Stimulated activated CD4-positive, alpha-beta T cell treated with anti-CD3 and anti-CD28 coated beads, TNF-alpha, amount 100 ng/mL, for 4 hours (primary cell): Measurements from ENCODE around the gene PLD4.
"Not testable (repeated sequence)": the region's sequence is repeated elsewhere in the genome, so short reads cannot be mapped to it uniquely, and the experiment has no call there.

ENCODE experiments used
- DNase-seq, 3 experiments: peaks; one replicate each; pipeline ENCODE4 v3.0.0-alpha.2; 2020; ENCODE audit warnings: low read depth in 3 of 3

Gene PLD4

DNA sequence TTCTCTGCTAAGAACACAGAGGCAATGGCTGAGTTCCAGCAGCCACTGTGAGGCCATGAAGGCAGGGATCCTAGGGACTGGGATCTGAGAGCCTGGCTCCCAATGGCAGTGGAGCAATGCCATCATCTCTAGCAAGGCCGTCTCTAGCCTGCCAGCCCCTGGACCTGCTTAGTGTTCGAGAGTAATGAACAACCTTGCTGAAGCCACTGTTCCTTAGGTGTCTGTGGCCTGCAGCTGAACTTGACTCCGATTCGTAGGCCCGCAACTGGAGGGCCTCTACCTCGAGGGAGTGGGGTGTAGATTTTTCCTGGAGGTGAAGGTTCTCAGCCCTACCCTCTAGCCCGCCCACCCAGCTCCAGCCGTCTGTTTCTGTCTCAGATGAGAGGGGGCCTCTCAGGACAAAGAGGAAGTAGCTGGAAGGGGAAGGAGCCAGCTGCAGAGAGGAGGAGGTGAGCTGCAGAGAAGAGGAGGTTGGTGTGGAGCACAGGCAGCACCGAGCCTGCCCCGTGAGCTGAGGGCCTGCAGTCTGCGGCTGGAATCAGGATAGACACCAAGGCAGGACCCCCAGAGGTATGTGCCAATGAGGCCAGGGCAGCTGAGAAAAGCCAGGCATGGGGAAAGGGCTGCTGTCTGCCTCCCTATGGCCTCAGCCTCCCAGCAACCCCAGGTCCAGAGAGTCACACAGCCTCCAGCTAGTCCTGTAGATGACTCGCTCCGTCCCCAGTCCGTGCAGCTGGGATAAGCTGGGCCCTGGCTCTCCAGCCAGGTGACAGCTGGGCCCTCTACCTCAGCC lies at the start of gene PLD4:
Gene PLD4, plus strand, starts transcription at position 459 of the 793 bp plus-strand sequence. CDS start 2,262 bp downstream, outside the sequence.
- DNase-seq = no peak

DNA sequence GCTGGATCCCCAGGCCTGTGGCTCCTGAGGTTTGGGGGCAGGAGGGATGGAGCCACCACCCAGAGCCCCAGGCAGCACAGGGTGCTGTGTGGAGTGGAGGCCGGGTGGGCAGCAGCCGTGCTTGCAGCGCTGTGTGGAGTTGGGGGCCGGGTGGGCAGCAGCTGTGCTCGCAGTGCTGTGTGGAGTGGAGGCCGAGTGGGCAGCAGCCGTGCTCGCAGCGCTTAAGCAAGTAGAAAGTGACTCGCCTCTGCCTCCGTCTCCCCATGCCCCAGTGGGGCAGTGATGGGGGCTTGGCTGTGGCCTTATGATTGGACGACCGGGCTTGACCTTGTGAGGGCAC lies 49.3 kb upstream of the PLD4 start:
- DNase-seq = no peak

DNA sequence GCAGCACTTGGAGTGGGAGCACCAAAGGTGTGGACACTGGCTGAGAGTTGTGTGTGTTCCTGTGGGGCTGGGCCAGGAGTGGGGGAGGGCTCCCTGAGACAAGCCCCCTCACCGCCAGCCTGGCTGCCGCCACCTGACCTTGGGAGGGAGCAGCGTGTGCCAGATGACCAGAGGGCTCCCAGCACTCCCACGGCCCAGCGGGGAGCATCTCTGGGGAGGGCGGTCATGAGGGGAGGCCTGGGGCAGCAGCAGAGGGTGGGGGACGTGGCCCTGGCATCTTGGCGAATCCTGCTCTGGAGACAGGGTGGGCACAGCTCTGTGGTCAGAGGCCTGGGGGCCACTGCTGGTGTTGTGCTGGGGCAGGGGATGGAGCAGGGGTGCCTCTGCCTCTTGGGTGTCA lies 48.9 kb upstream of the PLD4 start:
- no peak for DNase-seq

DNA sequence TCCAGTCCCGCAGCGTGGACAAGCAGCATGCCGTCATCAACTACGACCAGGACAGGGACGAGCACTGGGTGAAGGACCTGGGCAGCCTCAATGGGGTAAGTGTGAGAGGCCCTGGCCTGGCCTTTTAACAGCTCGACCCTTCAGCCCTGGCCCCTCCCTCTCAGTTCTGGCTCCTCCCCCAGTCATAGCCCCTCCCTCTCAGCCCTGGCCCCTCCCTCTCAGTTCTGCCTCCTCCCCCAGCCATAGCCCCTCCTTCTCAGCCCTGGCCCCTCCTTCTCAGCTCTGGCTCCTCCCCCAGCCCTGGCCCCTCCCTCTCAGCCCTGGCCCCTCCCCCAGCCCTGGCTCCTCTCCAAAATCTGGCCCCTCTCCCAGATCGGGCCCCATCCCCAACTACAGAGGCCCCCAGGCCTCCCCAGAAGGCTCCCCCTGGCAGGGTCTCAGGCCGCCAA lies 48.4 kb upstream of the PLD4 start:
- DNase-seq = no peak

- no peak for DNase-seq
Observed at GRCh38 chr14:104877066-104877805, 47.4 kb upstream of the PLD4 start.

DNA sequence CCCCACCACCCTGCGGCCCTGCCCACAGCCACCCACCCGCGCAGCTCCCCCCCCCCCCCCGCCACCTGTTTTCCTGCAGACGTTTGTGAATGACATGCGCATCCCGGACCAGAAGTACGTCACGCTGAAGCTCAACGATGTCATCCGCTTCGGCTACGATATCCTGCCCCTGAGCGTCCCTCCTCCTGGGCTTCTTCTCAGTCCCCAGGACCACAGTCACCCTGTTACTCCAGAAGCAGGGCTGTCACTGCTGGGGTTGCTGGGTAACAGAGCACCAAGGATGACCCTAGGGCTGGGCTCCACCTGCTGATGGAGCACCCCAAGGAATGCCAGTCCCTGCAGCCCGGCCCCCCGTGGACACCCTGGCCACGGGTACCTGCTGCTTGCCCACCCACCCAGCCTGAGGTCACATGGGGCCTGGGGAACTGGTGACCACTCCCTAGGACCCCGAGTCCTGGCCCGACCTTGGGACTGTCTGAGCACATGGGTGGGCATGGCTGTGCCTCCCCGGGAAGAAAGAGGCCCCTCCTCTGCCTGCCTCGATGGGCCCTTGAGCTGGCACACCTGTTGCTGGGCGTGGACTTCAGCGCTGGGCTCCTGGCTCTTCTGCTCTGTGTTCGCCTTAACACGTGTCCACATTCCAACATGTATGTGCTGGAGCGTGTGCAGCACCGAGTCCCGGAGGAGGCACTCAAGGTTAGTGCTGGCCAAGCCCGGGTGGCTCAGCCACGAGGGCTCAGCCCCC lies 46.7 kb upstream of the PLD4 start:
- DNase-seq = no peak

DNA sequence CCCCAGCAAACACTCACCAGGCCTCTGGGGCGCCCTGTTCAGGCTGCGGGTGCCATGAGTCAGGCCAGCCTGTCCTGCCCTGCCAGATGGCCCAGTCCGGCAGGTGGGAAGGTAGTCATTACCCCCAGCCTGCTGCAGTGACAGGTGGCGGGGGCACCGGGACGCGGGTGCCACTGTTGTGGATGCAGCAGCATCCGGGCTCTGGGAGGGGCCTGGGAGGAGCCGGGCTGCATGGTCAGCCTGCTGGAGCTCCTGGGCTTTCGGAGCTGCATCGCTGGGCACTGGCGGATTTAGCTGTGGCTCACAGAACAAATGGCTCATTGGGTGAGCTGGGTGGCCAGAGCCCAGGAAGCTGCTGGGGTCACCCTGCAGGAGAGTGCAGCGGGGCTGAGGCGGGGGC lies 46.1 kb upstream of the PLD4 start:
- no peak for DNase-seq

DNA sequence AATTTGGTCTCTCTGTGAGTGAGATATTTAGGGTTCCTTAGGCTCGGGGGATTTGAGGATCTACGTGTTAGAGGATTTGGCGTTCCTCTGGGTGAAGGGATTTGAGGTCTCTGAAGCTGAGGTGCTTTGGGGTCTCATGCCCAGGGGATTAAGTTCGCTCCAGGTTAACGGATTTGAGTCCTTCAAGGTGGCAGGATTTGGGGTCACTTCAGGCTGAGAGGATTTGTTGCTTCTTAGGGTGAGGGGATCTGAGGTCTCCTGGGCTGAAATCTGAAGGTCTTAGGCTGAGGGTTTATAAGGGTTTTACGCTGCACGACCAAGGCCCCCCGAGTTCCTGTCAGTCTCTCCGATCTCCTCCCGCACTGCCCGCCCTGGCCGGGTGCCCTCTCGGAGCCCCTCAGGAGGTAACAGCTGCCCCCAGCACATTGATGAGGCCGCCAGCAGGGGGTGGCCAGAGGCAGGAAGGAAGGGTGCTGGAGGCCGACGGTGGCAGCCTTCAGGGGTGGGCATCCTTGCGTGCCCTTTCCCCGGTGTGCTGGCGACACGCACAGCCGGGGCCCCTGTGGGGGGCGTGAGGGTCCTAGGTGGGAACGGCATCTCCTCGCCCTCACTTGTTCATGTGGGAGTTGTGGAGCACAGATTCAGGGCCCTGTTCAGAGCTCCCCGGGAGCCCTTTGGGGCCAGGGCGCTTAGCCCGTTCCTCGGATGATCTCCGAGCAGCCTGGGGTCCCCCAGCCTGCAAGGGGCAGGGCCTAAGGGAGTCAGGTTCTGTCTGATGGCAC lies 45.3 kb upstream of the PLD4 start:
- no peak for DNase-seq

GRCh38 chr14:104879983-104880565 lies 44.6 kb upstream of the PLD4 start:
- no peak for DNase-seq

- no peak for DNase-seq
Observed at GRCh38 chr14:104880584-104881210, 44.0 kb upstream of the PLD4 start.

GRCh38 chr14:104881369-104881979 lies 43.2 kb upstream of the PLD4 start:
- DNase-seq = no peak

DNA sequence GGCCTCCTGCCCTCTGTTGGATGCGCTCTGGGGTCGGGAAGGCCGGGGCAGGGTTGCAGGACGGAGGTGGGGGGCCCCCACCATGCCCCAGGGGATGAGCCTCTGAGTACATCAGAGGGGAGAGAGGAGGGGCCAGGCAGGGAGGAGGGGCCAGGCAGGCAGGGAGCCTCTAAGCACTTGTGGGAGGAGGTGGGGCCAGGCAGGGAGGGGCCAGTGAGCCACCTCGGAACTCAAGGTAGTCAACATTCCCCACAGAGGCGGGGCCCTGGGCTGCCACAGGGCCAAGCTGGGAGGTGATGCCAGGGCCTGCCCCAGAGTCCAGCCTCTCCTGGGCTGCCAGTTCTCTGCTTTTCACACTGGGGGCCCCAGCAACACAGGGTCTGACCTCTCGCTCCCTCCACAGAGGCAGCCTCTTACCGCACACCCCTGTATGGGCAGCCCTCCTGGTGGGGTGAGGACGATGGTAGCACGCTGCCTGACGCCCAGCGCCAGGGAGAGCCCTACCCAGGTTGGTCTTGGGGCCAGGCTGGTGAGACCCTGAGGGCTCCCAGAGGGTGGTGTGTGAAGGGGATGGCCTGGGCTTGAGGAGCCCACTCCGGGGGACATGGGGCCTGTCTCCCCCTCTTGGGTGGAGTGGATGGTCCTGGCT lies 42.2 kb upstream of the PLD4 start:
- DNase-seq = no peak

- DNase-seq = no peak
Observed at GRCh38 chr14:104882991-104883660, 41.6 kb upstream of the PLD4 start.

GRCh38 chr14:104883681-104884361 lies 40.9 kb upstream of the PLD4 start:
- DNase-seq = no peak

GRCh38 chr14:104884381-104884780 lies 40.3 kb upstream of the PLD4 start:
- DNase-seq = not testable (repeated sequence)

- no peak for DNase-seq
Observed at GRCh38 chr14:104885031-104885972, 39.4 kb upstream of the PLD4 start.

DNA sequence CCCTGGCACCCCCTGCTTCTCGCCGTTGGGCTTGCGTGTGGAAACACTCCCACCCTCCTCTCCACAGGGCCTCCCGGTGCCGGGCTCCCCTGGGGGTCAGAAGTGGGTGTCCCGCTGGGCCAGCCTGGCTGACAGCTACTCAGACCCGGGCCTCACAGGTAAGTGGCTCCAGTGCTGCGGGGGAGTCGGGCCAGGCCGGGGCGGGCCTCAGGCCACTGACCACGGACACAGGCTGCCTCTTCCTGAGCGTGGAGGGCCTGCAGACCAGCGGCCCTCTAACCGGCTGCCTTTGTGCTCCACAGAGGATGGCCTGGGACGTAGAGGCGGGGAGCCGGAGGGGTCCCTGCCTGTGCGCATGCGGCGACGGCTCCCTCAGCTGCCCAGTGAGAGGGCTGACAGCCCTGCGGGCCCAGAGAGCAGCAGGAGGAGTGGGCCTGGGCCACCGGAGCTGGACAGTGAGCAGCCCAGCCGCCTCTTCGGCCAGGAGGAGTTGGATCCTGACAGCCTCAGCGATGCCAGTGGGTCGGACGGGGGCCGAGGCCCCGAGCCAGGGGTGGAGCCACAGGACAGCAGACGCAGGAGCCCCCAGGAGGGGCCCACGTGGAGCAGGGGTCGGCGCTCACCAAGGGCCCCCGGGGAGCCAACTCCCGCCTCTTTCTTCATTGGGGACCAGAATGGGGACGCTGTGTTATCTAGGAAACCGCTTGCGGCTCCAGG lies 38.5 kb upstream of the PLD4 start:
- DNase-seq = no peak
